PC-3 (cell line): ENCODE results near the gene ZNF221. TPM values are rescaled to one million over a fixed set of nuclear protein-coding genes. Genes with fewer than 3 reads are reported as not detected.

Experiments used
- ATAC-seq: fragments of 200-7000 bp; cut with Tn5 transposase; 2 replicates; pipeline ENCODE4 v1.9.1; 2020; ENCODE audit warnings: mild to moderate bottlenecking, moderate library complexity
- BruUV-seq: library from RNA; stranded (reverse); fragments of 400-500 nt; replicated peaks from 2 replicates; lab custom pipeline; 2021; lab: Mats Ljungman, UMichigan
- CTCF ChIA-PET: fragments of 300-600 bp; sonication (Branson Sonifier 250); formaldehyde crosslinking; loops from one replicate; lab custom pipeline; 2022; ENCODE audit warnings: antibody characterized with exemption; lab: Charles Lee
- POLR2A ChIA-PET: fragments of 300-600 bp; sonication (Branson Sonifier 250); formaldehyde crosslinking; loops from one replicate; lab custom pipeline; 2022; ENCODE audit warnings: antibody characterized with exemption; ENCODE audit not compliant: unreplicated experiment; lab: Charles Lee
- DNase-seq: peaks from one replicate; pipeline ENCODE4 v3.0.0-alpha.2; 2015
- H2AFZ ChIP-seq: fragments of 300-600 bp; sonication (generic); 2 replicates; pipeline ENCODE4 v1.6.0; 2016; ENCODE audit warnings: antibody characterized with exemption, low read length
- H3F3A ChIP-seq: fragments of 300-600 bp; sonication (generic); one replicate; pipeline ENCODE4 v1.6.0; 2017; ENCODE audit warnings: antibody characterized with exemption, low read length, control low read depth, mild to moderate bottlenecking; ENCODE audit not compliant: unreplicated experiment
- H3K27ac ChIP-seq: fragments of 300-600 bp; sonication (generic); 2 replicates; pipeline ENCODE4 v1.5.1; 2016; ENCODE audit warnings: mild to moderate bottlenecking, low read length
- H3K27me3 ChIP-seq: fragments of 300-600 bp; sonication (generic); 2 replicates; pipeline ENCODE4 v1.6.1; 2016; ENCODE audit warnings: low read length, mixed read lengths
- H3K36me3 ChIP-seq: fragments of 300-600 bp; sonication (generic); 2 replicates; pipeline ENCODE4 v1.6.1; 2016; ENCODE audit warnings: low read depth, mixed run types, low read length, mixed read lengths
- H3K4me1 ChIP-seq: fragments of 300-600 bp; sonication (generic); 2 replicates; pipeline ENCODE4 v1.5.1; 2016; ENCODE audit warnings: low read length; ENCODE audit not compliant: insufficient read depth
- H3K4me2 ChIP-seq: fragments of 300-600 bp; sonication (generic); 2 replicates; pipeline ENCODE4 v1.6.0; 2016; ENCODE audit warnings: low read length
- H3K4me3 ChIP-seq: fragments of 300-600 bp; sonication (generic); 2 replicates; pipeline ENCODE4 v1.5.1; 2016; ENCODE audit warnings: mild to moderate bottlenecking, low read length, mixed read lengths
- H3K79me2 ChIP-seq: fragments of 300-600 bp; sonication (generic); 2 replicates; pipeline ENCODE4 v1.6.1; 2017; ENCODE audit warnings: low read length, mixed read lengths
- H3K9ac ChIP-seq: fragments of 300-600 bp; sonication (generic); 2 replicates; pipeline ENCODE4 v1.6.0; 2016; ENCODE audit warnings: mild to moderate bottlenecking, low read length
- H3K9me2 ChIP-seq: fragments of 300-600 bp; sonication (generic); replicated peaks from 2 replicates; pipeline ENCODE4 v1.6.1; 2016; ENCODE audit warnings: mixed run types, low read length, mixed read lengths
- H3K9me3 ChIP-seq: fragments of 300-600 bp; sonication (generic); 2 replicates; pipeline ENCODE4 v1.6.1; 2016; ENCODE audit warnings: low read length, mixed read lengths
- H4K20me1 ChIP-seq: fragments of 300-600 bp; sonication (generic); 2 replicates; pipeline ENCODE4 v1.6.1; 2016; ENCODE audit warnings: low read length, mixed read lengths
- CTCF ChIP-seq: fragments of 300-600 bp; sonication (generic); conservative IDR thresholded peaks from 2 replicates; pipeline ENCODE4 v1.5.1; 2017; ENCODE audit warnings: antibody characterized with exemption, low read depth, mild to moderate bottlenecking, low read length
- EZH2 ChIP-seq: fragments of 300-600 bp; sonication (generic); IDR thresholded peaks from one replicate; pipeline ENCODE4 v1.6.1; 2017; ENCODE audit warnings: antibody characterized with exemption, mild to moderate bottlenecking, low read length; ENCODE audit not compliant: unreplicated experiment
- EZH2phosphoT487 ChIP-seq: fragments of 300-600 bp; sonication (generic); IDR thresholded peaks from 2 replicates; pipeline ENCODE4 v1.6.1; 2018; ENCODE audit warnings: mild to moderate bottlenecking, antibody characterized with exemption, low read length, borderline replicate concordance
- intact Hi-C: fragments of 100-400 bp; cut with micrococcal nuclease; formaldehyde crosslinking; loops from 2 replicates; pipeline ENCODE4 v1.9.0; 2023
- total RNA-seq: library from RNA; depleted of rRNA; stranded (reverse); fragments of >200 nt; gene quantifications from 2 replicates; pipeline ENCODE4 v1.2.3, GENCODE V29; 2014

ZNF221 gene
- total RNA-seq, 1 experiment from 2014 or later = 0.55 TPM

DNA sequence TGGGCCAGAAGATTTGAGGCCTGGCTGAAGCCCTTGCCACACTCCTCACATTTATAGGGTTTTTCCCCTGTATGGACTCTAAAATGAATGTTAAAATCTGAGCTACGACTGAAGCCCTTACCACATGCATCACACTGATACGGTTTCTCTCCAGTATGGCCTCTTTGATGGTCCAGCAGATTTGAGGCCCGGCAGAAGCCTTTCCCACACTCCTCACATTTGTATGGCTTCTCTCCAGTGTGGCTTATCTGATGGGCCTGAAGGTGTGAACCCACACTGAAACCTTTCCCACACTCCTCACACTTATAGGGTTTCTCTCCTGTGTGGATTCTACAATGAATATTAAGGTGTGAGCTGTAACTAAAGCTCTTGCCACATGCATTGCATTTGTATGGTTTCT lies 37.0 kb upstream of the ZNF221 start:
- H3K9me2 ChIP-seq = no peaks in the 10 kb centered on the region
- ATAC-seq = no peak
- H3K4me3 ChIP-seq = no peak overlapping the region; the same call in 1 of the 2 replicates
- CTCF ChIA-PET = no interaction called here
- H3K79me2 ChIP-seq = no peaks in the 10 kb centered on the region
- POLR2A ChIA-PET = no interaction called here
- no peak for TF ChIP-seq EZH2
- TF ChIP-seq CTCF = no peak
- no peak for TF ChIP-seq EZH2phosphoT487
- no peak for DNase-seq
- H3K27me3 ChIP-seq = no peaks in the 10 kb centered on the region
- H3K27ac ChIP-seq = no peak overlapping the region
- no peak overlapping the region for H2AFZ ChIP-seq
- H3K36me3 ChIP-seq = peaks cover 56% of the 10 kb centered on the region
- no peaks in the 10 kb centered on the region for H3F3A ChIP-seq
- H3K9me3 ChIP-seq = peaks cover 14% of the 10 kb centered on the region; the same call in 1 of the 2 replicates
- H3K4me2 ChIP-seq = no peak overlapping the region
- no peak overlapping the region for H3K9ac ChIP-seq
- no TSS peak for BruUV-seq
- no peaks in the 10 kb centered on the region for H4K20me1 ChIP-seq
- no peaks in the 10 kb centered on the region for H3K4me1 ChIP-seq
- intact Hi-C loops = no loop called here

DNA sequence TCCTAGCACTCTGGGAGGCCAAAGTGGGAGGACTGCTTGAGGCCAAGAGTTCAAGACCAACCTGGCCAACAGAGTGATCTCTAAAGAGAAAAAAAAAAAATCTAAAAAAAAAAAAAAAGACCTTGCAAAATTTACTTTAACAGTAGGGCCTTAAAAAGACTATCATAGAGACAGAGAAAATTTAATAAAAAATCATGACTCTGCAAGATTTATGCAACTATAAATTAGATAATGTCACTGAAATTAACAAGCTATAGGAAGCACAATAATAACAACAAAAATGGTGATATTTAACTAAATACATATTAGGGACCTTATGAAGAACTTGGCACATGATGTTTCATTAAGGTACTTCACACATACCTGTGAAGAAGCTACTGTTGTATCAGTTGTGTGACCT lies 27.2 kb upstream of the ZNF221 start:
- Histone ChIP-seq H3K9ac (no peak overlapping the region), H4K20me1 (no peaks in the 10 kb centered on the region), H3K4me3 (no peak overlapping the region), H3K4me2 (no peak overlapping the region), H3K36me3 (peaks cover 44% of the 10 kb centered on the region), H3K27ac (no peak overlapping the region), H3K27me3 (no peaks in the 10 kb centered on the region), H3K9me2 (no peaks in the 10 kb centered on the region), H2AFZ (no peak overlapping the region), H3K79me2 (no peaks in the 10 kb centered on the region), H3K9me3 (no peaks in the 10 kb centered on the region), H3K4me1 (no peaks in the 10 kb centered on the region), H3F3A (no peaks in the 10 kb centered on the region)
- TF ChIP-seq EZH2phosphoT487 = no peak
- TF ChIP-seq EZH2 = no peak
- no peak for TF ChIP-seq CTCF
- no TSS peak for BruUV-seq
- DNase-seq = no peak
- intact Hi-C loops = no loop called here
- POLR2A ChIA-PET = no interaction called here
- CTCF ChIA-PET = no interaction called here
- ATAC-seq = no peak

DNA sequence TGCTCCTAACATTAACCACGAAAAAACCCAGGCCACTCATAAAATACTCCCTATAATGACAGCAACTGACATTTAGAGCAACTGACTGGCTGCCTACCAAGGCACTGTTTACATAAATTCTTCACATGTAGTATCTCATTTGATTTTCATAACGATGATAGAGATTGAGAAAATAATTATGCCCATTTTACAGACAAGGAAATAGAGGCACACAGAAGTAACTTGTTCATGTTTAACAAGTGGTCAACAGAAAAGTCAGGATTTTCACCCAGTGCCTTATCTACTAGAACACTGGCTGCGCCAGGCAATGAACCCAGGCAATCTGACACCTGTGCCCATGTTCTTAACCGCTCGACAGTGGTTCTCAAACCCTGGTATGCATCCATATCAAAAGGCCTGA lies 22.2 kb upstream of the ZNF221 start:
- no peak overlapping the region for H3K27ac ChIP-seq
- no peaks in the 10 kb centered on the region for H3K9me3 ChIP-seq
- H3K4me3 ChIP-seq = no peak overlapping the region
- no peaks in the 10 kb centered on the region for H4K20me1 ChIP-seq
- peaks cover 26% of the 10 kb centered on the region for H3K36me3 ChIP-seq
- DNase-seq (no peak), ATAC-seq (no peak)
- H3K9me2 ChIP-seq = no peaks in the 10 kb centered on the region
- intact Hi-C loops = no loop called here
- TF ChIP-seq CTCF = no peak
- no peak for TF ChIP-seq EZH2phosphoT487
- CTCF ChIA-PET = no interaction called here
- no peak overlapping the region for H3K4me2 ChIP-seq
- H3K79me2 ChIP-seq = no peaks in the 10 kb centered on the region; the same call in 1 of the 2 replicates
- no peaks in the 10 kb centered on the region for H3F3A ChIP-seq
- POLR2A ChIA-PET = no interaction called here
- peaks cover 4% of the 10 kb centered on the region; the same call in 1 of the 2 replicates for H3K4me1 ChIP-seq
- H2AFZ ChIP-seq = no peak overlapping the region
- no peak overlapping the region for H3K9ac ChIP-seq
- BruUV-seq = no TSS peak
- H3K27me3 ChIP-seq = no peaks in the 10 kb centered on the region
